Liver (tissue), 3 donors: Measurements from ENCODE around the gene PRDM5.

Experiments
- CTCF ChIP-seq: fragments of 150-350 bp; IDR thresholded peaks from 2 replicates; pipeline ENCODE4 v1.5.1; 2017; ENCODE audit warnings: improper control_type of control experiment, low read depth, low read length; ENCODE audit not compliant: missing input control
- NR2F2 ChIP-seq: IDR thresholded peaks from 2 replicates; pipeline ENCODE4 v1.6.1; 2016; ENCODE audit warnings: antibody characterized with exemption
- RAD21 ChIP-seq, 2 donors: IDR thresholded peaks; 2 replicates each; pipeline ENCODE4 v1.6.1; 2016; ENCODE audit warnings: antibody characterized with exemption in 2 of 2, mild to moderate bottlenecking in 2 of 2
- YY1 ChIP-seq: IDR thresholded peaks from 2 replicates; pipeline ENCODE4 v1.6.1; 2016; ENCODE audit warnings: antibody characterized with exemption, mild to moderate bottlenecking
- TF ChIP-seq, protein P1 (sequence below): IDR thresholded peaks from 2 replicates; pipeline ENCODE4 v1.6.1; 2016; ENCODE audit warnings: antibody characterized with exemption
- TF ChIP-seq, protein P2 (sequence below): IDR thresholded peaks from 2 replicates; pipeline ENCODE4 v1.6.1; 2016; ENCODE audit warnings: antibody characterized with exemption, mild to moderate bottlenecking
- TF ChIP-seq, protein P3 (sequence below): IDR thresholded peaks from 2 replicates; pipeline ENCODE4 v1.6.1; 2016; ENCODE audit warnings: antibody characterized with exemption
- donor health status: healthy.
- donor health status: healthy.

DNA sequence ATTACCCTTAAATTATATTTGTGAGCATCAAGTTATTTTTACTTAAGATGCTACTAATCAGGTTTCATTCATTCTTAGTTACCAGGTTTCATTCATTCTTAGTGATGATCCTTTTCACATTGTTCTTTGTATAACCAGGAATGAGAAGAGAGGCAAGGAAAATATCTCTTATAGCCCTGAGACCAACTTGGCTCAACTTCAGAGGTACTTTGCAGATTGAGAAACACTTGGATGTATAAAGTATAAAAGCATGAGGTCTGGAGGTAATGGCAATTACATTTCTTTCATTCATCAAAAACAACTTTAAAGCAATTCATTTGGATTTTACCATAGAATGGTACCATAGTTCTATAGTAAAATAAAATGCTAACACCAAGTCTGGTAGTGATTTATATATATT is 231.0 kb downstream of the PRDM5 start:
- TF ChIP-seq CTCF = no peak
- TF ChIP-seq NR2F2 = no peak
- no peak for TF ChIP-seq RAD21 (IDR thresholded peaks at IDR 0.05)
- TF ChIP-seq YY1 = no peak
- TF ChIP-seq, protein P1, sequence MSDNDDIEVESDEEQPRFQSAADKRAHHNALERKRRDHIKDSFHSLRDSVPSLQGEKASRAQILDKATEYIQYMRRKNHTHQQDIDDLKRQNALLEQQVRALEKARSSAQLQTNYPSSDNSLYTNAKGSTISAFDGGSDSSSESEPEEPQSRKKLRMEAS = no peak
- TF ChIP-seq, protein P2, sequence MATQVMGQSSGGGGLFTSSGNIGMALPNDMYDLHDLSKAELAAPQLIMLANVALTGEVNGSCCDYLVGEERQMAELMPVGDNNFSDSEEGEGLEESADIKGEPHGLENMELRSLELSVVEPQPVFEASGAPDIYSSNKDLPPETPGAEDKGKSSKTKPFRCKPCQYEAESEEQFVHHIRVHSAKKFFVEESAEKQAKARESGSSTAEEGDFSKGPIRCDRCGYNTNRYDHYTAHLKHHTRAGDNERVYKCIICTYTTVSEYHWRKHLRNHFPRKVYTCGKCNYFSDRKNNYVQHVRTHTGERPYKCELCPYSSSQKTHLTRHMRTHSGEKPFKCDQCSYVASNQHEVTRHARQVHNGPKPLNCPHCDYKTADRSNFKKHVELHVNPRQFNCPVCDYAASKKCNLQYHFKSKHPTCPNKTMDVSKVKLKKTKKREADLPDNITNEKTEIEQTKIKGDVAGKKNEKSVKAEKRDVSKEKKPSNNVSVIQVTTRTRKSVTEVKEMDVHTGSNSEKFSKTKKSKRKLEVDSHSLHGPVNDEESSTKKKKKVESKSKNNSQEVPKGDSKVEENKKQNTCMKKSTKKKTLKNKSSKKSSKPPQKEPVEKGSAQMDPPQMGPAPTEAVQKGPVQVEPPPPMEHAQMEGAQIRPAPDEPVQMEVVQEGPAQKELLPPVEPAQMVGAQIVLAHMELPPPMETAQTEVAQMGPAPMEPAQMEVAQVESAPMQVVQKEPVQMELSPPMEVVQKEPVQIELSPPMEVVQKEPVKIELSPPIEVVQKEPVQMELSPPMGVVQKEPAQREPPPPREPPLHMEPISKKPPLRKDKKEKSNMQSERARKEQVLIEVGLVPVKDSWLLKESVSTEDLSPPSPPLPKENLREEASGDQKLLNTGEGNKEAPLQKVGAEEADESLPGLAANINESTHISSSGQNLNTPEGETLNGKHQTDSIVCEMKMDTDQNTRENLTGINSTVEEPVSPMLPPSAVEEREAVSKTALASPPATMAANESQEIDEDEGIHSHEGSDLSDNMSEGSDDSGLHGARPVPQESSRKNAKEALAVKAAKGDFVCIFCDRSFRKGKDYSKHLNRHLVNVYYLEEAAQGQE = no peak
- TF ChIP-seq, protein P3, sequence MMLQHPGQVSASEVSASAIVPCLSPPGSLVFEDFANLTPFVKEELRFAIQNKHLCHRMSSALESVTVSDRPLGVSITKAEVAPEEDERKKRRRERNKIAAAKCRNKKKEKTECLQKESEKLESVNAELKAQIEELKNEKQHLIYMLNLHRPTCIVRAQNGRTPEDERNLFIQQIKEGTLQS = no peak
